T follicular helper cell (primary cell): ENCODE measurements around the gene GTF2H2C.
"Not testable (repeated sequence)": the region's sequence is repeated elsewhere in the genome, so short reads cannot be mapped to it uniquely, and the experiment has no call there.

Experiments used
- DNase-seq: peaks from one replicate; pipeline ENCODE4 v3.0.0-alpha.2; 2020; ENCODE audit warnings: low read depth

The GTF2H2C gene

GRCh38 chr5:69566172-69566571 lies 6.2 kb downstream of the GTF2H2C start:
- DNase-seq, result not testable (repeated sequence)

GRCh38 chr5:69568072-69568471 lies 8.1 kb downstream of the GTF2H2C start:
- DNase-seq, result not testable (repeated sequence)

GRCh38 chr5:69583356-69583755 lies 23.4 kb downstream of the GTF2H2C start:
- DNase-seq, result not testable (repeated sequence)

GRCh38 chr5:69596114-69596840 lies 36.3 kb downstream of the GTF2H2C start:
- not testable (repeated sequence) for DNase-seq

- not testable (repeated sequence) for DNase-seq
Measured at GRCh38 chr5:69601947-69602346, 42.0 kb downstream of the GTF2H2C start.

GRCh38 chr5:69606839-69607238 lies 46.8 kb downstream of the GTF2H2C start:
- DNase-seq, result not testable (repeated sequence)

GRCh38 chr5:69607750-69608149 lies 47.8 kb downstream of the GTF2H2C start:
- DNase-seq, result not testable (repeated sequence)

- not testable (repeated sequence) for DNase-seq
Measured at GRCh38 chr5:69608861-69609496, 49.0 kb downstream of the GTF2H2C start.

GRCh38 chr5:69614843-69615242 lies 54.9 kb downstream of the GTF2H2C start:
- not testable (repeated sequence) for DNase-seq

GRCh38 chr5:69631879-69632278 lies 71.9 kb downstream of the GTF2H2C start:
- not testable (repeated sequence) for DNase-seq
